ENCODE results near the gene ABHD10. TPM values are rescaled to one million over a fixed set of nuclear protein-coding genes. Genes with fewer than 3 reads are reported as not detected.
A peak's percentile ranks its signal among the peaks of the same experiment; 100 is the strongest.

Gene ABHD10
- total RNA-seq, 1 experiment from 2014 or later = 36.1 TPM

DNA sequence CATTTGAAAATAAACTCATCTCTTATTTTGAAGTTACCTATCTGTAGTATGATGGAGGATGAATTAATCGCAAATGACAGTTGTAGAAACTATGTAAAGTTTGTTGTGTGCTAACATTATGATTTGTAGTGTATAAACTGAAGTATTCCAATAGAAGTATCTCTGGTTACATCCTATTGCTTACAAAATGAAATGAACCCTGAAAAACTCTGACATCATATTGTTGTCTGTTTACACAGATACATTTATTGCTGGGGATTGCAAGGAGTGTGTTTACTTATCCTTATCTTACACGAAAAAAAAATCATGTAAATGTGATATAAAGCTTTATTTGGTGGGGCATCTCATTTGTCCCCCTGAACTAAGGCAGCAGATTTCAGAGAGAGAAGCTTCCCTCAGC lies 2.6 kb upstream of the ABHD10 start:
- no peak for DNase-seq
- Histone ChIP-seq H3K4me3 (ENCODE audit: insufficient read depth, low read depth, low read length) (no peak overlapping the region), H3K36me3 (replicated peaks; ENCODE audit: control insufficient read depth, insufficient read depth, low read length) (no peaks in the 10 kb centered on the region), H3K27me3 (ENCODE audit: control insufficient read depth, insufficient read depth, low read length) (no peaks in the 10 kb centered on the region)

DNA sequence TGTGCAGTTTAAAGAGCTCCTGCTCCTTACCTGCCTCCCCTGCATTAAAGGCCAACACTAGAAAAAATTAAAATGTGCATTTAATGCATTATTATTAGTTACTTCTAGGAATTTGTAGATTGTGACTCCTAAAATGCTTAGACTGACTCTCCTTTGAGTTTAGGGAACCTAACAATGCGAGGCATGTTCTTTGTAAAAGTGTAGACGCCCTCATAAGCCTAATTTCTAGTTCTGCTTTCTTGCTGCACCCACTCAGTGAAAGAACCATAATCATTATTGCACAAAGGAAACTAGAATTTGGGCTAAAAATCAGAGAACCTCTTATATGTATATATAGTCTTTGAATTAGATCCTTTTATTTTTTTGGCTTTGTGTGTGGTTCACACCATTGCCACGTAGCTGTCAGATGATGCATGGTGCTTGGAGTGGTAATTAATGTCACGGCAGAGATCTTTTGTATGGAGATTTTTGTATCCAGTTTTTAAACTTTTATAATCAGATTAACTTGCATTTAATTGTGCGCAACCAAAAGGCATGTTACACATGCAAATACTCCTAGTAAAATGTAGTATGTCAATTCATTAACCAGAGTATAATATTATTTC lies 710 bp downstream of the ABHD10 start:
- no peak for DNase-seq
- peak overlapping the region; percentile 60 for H3K4me3 ChIP-seq (ENCODE audit: insufficient read depth, low read depth, low read length)
- no peaks in the 10 kb centered on the region for H3K27me3 ChIP-seq (ENCODE audit: control insufficient read depth, insufficient read depth, low read length)
- no peaks in the 10 kb centered on the region for H3K36me3 ChIP-seq (replicated peaks; ENCODE audit: control insufficient read depth, insufficient read depth, low read length)

DNA sequence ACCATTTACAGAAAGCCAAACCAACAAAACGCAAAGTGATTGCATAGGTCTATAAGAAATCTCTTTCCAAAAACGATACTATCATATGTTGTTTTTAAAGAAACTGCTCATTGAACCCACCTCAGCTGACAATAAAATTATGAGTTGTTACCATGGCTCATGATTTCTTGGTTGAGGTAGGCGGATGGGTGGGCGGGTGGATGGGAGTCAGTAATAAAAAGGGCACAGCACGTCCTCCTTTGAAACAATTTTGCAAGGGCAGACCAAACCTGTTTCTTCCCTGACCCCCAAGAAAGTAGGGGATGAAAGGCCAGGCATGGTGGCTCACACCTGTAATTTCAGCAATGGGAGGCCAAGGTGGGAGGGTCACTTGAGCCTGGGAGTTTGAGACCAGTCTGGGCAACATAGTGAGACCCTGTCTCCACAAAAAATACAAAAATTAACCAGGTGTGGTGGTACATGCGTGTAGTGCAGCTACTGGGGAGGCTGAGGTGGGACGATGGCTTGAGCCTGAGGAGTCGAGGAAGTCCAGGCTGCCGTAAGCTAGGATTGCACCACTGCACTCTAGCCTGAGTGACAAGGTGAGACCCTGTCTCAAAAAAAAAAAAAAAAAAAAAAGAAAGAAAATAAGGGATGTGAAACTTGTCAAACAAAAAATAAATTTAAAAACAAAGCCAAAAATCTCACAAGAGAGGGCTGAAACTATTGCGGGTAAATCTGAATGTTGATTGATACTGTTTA lies 2.1 kb downstream of the ABHD10 start:
- no peak overlapping the region for H3K4me3 ChIP-seq (ENCODE audit: insufficient read depth, low read depth, low read length)
- DNase-seq = no peak
- H3K36me3 ChIP-seq (replicated peaks; ENCODE audit: control insufficient read depth, insufficient read depth, low read length) = no peaks in the 10 kb centered on the region
- H3K27me3 ChIP-seq (ENCODE audit: control insufficient read depth, insufficient read depth, low read length) = no peaks in the 10 kb centered on the region

DNA sequence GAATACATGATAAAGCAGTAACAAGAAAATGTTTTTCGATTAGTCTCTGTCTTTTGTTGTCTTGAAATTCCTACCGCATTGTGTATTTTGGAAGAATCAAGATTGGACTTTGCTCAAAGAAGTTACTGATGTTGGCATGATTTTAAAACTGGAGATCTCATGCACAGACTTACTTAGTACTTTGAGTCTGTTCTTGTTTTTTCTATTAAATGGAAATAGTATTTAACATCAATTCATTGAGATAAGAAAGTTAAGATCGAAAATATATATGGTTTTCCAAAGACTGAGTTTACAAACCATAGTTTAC lies 2.6 kb downstream of the ABHD10 start:
- no peaks in the 10 kb centered on the region for H3K36me3 ChIP-seq (replicated peaks; ENCODE audit: control insufficient read depth, insufficient read depth, low read length)
- no peak for DNase-seq
- no peak overlapping the region for H3K4me3 ChIP-seq (ENCODE audit: insufficient read depth, low read depth, low read length)
- H3K27me3 ChIP-seq (ENCODE audit: control insufficient read depth, insufficient read depth, low read length) = no peaks in the 10 kb centered on the region

DNA sequence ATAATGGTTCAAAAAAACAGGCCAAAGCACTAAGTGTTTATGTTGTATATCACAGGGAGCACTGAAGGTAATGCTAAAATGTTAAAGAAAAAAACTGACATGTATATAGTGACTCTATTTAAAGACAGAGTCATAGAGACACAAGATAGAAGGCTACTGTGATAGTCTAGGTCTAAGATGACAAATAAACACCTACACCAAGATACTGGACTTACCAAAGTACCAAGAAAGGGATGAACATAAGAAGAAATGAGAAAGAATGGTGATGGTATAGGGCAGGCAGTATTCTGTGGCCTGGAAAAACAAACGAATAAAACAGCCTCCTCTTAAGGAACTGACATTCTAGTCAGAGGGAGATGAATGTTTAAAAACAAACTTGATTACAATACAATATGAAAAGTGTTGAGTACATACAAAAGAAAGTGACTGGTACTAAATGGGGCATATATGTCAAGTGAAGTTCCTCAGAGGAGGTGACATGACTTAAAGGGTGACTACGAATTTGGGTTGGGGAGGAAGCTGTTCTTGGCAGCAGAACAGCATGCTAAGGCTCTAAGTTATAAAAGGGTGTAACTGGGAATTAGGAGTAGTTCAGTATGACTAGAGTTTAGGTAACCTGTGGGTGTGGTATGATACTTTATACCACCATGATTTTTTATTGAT lies 5.9 kb downstream of the ABHD10 start:
- Histone ChIP-seq H3K27me3 (ENCODE audit: control insufficient read depth, insufficient read depth, low read length) (no peaks in the 10 kb centered on the region), H3K4me3 (ENCODE audit: insufficient read depth, low read depth, low read length) (no peak overlapping the region), H3K36me3 (replicated peaks; ENCODE audit: control insufficient read depth, insufficient read depth, low read length) (peaks cover 1% of the 10 kb centered on the region)
- DNase-seq = no peak

DNA sequence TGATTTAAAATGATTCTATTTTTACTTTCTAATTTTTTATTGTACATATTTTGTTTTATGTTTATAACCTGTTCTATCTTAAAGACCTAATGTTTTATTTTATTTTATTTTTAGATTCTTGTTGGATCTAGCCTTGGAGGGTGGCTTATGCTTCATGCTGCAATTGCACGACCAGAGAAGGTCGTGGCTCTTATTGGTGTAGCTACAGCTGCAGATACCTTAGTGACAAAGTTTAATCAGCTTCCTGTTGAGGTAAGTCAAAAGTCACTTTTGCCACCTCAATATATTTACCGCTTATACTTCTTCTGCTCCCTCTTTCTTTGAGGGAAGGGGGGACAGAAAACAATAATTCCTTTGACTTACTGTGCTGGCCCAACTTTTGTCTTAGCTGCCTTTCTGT lies 8.0 kb downstream of the ABHD10 start:
- no peaks in the 10 kb centered on the region for H3K27me3 ChIP-seq (ENCODE audit: control insufficient read depth, insufficient read depth, low read length)
- peaks cover 5% of the 10 kb centered on the region for H3K36me3 ChIP-seq (replicated peaks; ENCODE audit: control insufficient read depth, insufficient read depth, low read length)
- no peak for DNase-seq
- H3K4me3 ChIP-seq (ENCODE audit: insufficient read depth, low read depth, low read length) = no peak overlapping the region

DNA sequence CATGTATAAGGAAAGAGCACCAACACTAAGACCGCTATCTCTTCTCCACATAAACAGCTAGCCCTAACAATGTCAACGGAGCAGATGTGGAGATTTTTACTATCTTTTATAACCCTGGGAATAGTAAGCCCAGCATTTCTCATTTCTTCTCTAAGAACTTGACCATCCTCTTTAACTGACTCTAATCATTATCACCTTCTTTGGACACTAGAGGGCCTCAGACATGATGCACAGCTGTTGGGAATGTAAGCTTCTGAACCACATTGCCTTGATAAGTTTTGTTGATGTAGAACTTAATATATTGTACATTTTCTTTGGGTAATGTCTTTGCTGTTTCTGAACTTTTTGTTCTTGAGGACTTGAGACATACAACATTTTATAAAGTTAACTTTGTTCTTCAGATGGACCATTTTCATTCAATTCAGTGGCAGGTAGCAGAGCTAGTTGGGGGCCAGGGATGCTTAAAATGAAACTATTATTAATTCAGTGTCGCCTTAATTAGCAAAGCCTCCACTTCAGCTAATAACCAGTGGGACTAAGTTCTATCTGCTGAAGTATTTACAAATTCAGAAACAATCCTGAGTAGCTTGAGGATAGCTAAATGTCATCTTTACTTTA lies 10.3 kb downstream of the ABHD10 start:
- no peaks in the 10 kb centered on the region for H3K27me3 ChIP-seq (ENCODE audit: control insufficient read depth, insufficient read depth, low read length)
- H3K4me3 ChIP-seq (ENCODE audit: insufficient read depth, low read depth, low read length) = no peak overlapping the region
- peaks cover 5% of the 10 kb centered on the region for H3K36me3 ChIP-seq (replicated peaks; ENCODE audit: control insufficient read depth, insufficient read depth, low read length)
- peak; percentile 41 for DNase-seq

DNA sequence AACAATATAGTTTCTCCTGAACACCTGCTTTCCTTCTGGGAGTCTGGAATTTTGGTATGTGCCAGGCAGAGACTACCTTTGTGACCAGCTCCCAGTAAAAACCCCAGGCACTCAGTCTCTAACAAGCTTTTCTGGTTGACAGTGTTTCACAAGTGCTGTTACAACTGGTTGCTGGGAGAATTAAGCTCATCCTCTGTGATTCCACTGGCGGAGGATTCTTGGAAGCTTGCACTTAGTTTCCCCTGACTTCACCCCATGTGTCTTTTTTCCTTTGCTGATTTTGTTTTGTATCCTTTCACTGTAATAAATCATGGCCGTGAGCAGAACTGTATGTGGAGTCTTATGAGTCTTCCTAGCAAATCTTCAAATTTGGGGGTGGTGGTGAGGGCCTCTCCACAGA lies 14.2 kb downstream of the ABHD10 start:
- Histone ChIP-seq H3K4me3 (ENCODE audit: insufficient read depth, low read depth, low read length) (no peak overlapping the region), H3K36me3 (replicated peaks; ENCODE audit: control insufficient read depth, insufficient read depth, low read length) (peaks cover 4% of the 10 kb centered on the region; the same call in 1 of the 2 replicates), H3K27me3 (ENCODE audit: control insufficient read depth, insufficient read depth, low read length) (no peaks in the 10 kb centered on the region)
- no peak for DNase-seq

DNA sequence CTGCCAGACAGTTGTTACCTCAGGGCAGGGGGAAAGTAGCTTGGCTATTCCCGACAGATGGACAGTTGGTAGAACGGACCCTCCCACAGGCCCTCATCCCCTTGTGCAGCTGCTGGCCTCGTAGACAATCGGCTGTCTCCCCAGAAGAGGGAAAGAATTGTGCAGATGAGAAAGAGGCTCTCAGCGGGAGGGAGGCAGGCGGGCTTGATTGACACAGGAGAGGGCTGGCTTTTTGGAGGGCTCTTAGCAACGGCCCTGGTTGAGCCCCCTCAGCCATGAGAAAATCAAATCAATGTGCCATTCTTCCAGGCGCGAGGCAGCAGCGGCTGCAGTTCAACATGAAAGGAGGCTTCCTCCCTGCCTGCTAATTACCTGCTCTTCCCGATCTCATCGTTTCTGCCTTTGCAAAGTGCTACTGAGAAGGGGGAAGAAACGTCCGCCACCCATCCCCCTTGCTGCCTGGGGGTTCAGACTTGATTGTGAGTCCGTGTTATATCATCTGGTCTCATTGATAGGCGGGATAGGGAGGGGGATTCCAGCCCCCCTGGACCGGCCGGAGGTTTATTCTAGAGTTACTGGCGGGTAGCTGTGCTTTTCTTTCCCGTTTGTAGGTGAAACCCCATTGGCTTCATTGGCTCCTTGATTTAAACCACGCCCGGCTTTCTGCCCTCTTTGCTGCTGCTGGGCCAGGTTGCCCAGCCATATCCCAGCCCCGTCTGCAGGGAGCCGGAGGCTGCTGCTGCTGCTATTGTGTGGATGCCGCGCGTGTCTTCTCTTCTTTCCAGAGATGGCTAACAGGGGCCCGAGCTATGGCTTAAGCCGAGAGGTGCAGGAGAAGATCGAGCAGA lies 20.0 kb downstream of the ABHD10 start, which contains the start of gene TAGLN3:
Gene TAGLN3 (plus strand): TSS at position 287 of the 848 bp plus-strand sequence. CDS start 501 bp downstream, at position 788.
- H3K4me3 ChIP-seq (ENCODE audit: insufficient read depth, low read depth, low read length) = peak within 1 kb of the TSS; percentile 49
- DNase-seq = peak; percentile 76
- peaks cover 15% of the 10 kb centered on the region for H3K27me3 ChIP-seq (ENCODE audit: control insufficient read depth, insufficient read depth, low read length)
- no peaks in the 10 kb centered on the region for H3K36me3 ChIP-seq (replicated peaks; ENCODE audit: control insufficient read depth, insufficient read depth, low read length)

DNA sequence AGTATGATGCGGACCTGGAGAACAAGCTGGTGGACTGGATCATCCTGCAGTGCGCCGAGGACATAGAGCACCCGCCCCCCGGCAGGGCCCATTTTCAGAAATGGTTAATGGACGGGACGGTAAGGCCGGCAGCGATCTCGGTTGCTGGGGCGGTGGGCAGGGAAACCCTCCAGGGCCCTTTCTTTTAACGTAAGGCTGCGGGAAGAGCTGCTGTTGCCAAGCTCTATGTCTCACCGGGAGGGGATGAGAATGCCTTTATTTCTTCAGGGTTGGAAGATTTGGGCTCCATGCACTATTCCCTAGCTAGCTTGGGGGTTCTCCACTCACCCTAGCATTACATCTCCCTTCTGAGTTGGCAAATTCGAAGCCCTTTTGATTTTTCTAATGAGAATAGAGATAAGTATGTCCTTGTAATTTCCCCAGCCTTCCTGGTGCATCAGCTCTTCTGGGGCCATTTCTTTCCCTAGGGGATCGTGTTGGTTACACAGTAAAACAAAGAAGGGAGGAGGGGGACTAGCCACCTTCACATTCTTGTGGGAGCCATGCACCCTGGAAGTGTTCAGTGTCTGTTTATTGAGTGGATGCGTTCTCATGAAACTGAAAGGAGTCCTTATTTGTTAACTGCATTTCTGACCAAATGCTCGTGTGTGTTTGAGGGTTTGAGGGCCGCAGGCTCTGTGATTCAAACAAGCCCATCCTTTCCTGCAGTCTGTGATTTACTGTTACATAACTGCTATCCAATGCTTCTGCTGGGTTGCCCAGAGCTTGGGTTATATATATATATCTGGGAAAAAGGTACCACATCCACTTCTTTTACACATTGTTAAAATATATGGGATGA lies 20.9 kb downstream of the ABHD10 start:
- Histone ChIP-seq H3K27me3 (ENCODE audit: control insufficient read depth, insufficient read depth, low read length) (peaks cover 15% of the 10 kb centered on the region), H3K4me3 (ENCODE audit: insufficient read depth, low read depth, low read length) (peak overlapping the region; percentile 49), H3K36me3 (replicated peaks; ENCODE audit: control insufficient read depth, insufficient read depth, low read length) (no peaks in the 10 kb centered on the region)
- peak; percentile 24 for DNase-seq

DNA sequence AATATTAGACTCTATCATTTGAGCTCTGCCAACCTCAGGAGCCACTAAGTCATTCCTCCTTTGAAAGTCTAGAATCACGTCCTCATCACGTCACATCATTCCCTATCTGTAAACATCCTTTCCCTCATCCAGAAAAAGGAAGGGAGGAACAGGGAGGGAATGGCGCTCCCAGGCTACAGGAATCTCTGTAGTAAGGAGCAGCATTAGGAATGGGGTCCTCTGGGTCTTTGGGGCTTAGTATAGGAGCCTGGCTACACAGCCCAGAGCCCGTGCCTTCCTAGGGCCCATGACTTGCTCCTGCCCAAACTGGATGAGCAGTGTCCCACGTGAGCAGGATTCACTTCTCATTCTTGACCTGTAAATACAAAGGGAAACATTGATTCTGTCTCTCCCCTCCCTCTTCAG lies 21.5 kb downstream of the ABHD10 start:
- no peak overlapping the region for H3K4me3 ChIP-seq (ENCODE audit: insufficient read depth, low read depth, low read length)
- no peaks in the 10 kb centered on the region for H3K36me3 ChIP-seq (replicated peaks; ENCODE audit: control insufficient read depth, insufficient read depth, low read length)
- H3K27me3 ChIP-seq (ENCODE audit: control insufficient read depth, insufficient read depth, low read length) = peaks cover 15% of the 10 kb centered on the region
- DNase-seq = peak; percentile 26

DNA sequence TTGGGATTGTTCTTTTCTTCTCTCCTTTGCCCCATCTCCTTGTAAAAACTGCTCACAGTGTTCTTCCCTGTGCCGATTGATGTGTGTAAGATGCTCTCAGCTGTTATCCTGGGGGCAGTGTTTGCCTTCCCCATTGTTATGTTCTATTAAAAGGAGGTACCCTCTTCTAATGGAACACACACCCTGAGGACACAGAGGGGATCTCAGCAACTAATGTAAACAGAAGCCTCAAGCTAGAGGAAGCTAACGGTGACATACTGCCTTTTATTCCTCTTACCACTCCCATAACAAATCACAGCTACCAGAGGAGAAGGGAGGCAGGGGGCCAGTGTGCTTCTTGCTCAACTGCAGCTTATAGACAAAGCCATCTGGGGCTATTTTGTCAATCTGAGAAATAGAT lies 22.1 kb downstream of the ABHD10 start:
- DNase-seq = peak; percentile 30
- no peaks in the 10 kb centered on the region for H3K36me3 ChIP-seq (replicated peaks; ENCODE audit: control insufficient read depth, insufficient read depth, low read length)
- no peak overlapping the region for H3K4me3 ChIP-seq (ENCODE audit: insufficient read depth, low read depth, low read length)
- peaks cover 15% of the 10 kb centered on the region for H3K27me3 ChIP-seq (ENCODE audit: control insufficient read depth, insufficient read depth, low read length)

DNA sequence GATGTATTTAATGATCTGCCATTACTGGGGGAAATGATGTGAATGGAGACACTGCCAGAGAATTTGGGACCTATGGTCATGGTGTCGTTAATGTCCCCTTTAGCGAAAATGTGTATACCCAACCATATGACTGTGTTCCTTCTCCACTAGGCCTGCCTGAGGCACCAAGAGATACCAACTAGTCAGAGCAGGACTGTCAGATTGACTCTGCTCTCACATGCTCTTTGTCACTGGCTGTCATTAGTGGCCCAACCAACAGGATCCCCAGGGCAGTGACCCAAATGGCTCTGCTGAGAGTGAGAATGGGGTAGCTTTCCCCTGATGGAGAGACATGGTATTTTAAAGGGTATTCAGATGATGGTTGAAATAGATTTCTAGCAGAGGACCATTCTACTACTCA lies 22.7 kb downstream of the ABHD10 start:
- Histone ChIP-seq H3K4me3 (ENCODE audit: insufficient read depth, low read depth, low read length) (no peak overlapping the region), H3K27me3 (ENCODE audit: control insufficient read depth, insufficient read depth, low read length) (peaks cover 15% of the 10 kb centered on the region), H3K36me3 (replicated peaks; ENCODE audit: control insufficient read depth, insufficient read depth, low read length) (no peaks in the 10 kb centered on the region)
- DNase-seq = no peak

Measured in H7 (cell line).